HL-60 (cell line): ENCODE measurements around the gene ATP13A3.
"Not testable (repeated sequence)": the region's sequence is repeated elsewhere in the genome, so short reads cannot be mapped to it uniquely, and the experiment has no call there.

Source experiments
- DNase-seq, 2 experiments: peaks; one replicate each; pipeline ENCODE4 v3.0.0-alpha.2; 2010 to 2020; ENCODE audit warnings: low read depth in 1 of 2, low spot score in 1 of 2
- H3K27ac ChIP-seq: fragments of 250-450 bp; sonication (Bioruptor Pico); replicated peaks from 2 replicates; pipeline ENCODE4 v1.5.1; 2020; ENCODE audit warnings: mild to moderate bottlenecking, moderate library complexity
- H3K27me3 ChIP-seq: fragments of 250-450 bp; sonication (Bioruptor Pico); 2 replicates; pipeline ENCODE4 v1.5.1; 2021; ENCODE audit warnings: mild to moderate bottlenecking, moderate library complexity; ENCODE audit not compliant: insufficient read depth, poor library complexity, severe bottlenecking
- H3K4me3 ChIP-seq: replicated peaks from 2 replicates; pipeline ENCODE4 v1.5.1; 2011; ENCODE audit warnings: mild to moderate bottlenecking, control low read depth, low read length; ENCODE audit not compliant: insufficient read depth
- CTCF ChIP-seq: IDR thresholded peaks from one replicate; pipeline ENCODE4 v1.5.1; 2011; ENCODE audit warnings: low read length, control low read depth, inconsistent platforms; ENCODE audit not compliant: insufficient read depth
- GABPA ChIP-seq: IDR thresholded peaks from 2 replicates; pipeline ENCODE4 v1.6.1; 2012; ENCODE audit warnings: low read depth
- POLR2AphosphoS5 ChIP-seq: IDR thresholded peaks from 2 replicates; pipeline ENCODE4 v1.6.1; 2012; ENCODE audit warnings: low read depth
- REST ChIP-seq: IDR thresholded peaks from 2 replicates; pipeline ENCODE4 v1.6.1; 2012; ENCODE audit warnings: low read depth; ENCODE audit not compliant: insufficient replicate concordance
- SPI1 ChIP-seq: IDR thresholded peaks from 2 replicates; pipeline ENCODE4 v1.6.1; 2012; ENCODE audit warnings: low read depth, mild to moderate bottlenecking, borderline replicate concordance

ATP13A3 gene

GRCh38 chr3:194497799-194498575 is 11.2 kb upstream of the ATP13A3 start:
- Histone ChIP-seq H3K4me3 (no peak overlapping the region), H3K27me3 (no peaks in the 10 kb centered on the region)

GRCh38 chr3:194496217-194496919 is 9.6 kb upstream of the ATP13A3 start:
- TF ChIP-seq POLR2AphosphoS5 (no peak), SPI1 (no peak), REST (no peak), GABPA (no peak), CTCF (no peak)
- H3K27ac ChIP-seq = peak overlapping the region; percentile 26
- no peaks in the 10 kb centered on the region for H3K27me3 ChIP-seq
- no peak overlapping the region for H3K4me3 ChIP-seq
- DNase-seq = peak in 1 of 2 experiments; percentile 59

More at GRCh38 chr3:194497799-194498575, 11.2 kb upstream of the ATP13A3 start:
- no peak for DNase-seq
- no peak overlapping the region for H3K27ac ChIP-seq
- TF ChIP-seq SPI1 (no peak), POLR2AphosphoS5 (no peak), REST (no peak), CTCF (no peak), GABPA (no peak)

DNA sequence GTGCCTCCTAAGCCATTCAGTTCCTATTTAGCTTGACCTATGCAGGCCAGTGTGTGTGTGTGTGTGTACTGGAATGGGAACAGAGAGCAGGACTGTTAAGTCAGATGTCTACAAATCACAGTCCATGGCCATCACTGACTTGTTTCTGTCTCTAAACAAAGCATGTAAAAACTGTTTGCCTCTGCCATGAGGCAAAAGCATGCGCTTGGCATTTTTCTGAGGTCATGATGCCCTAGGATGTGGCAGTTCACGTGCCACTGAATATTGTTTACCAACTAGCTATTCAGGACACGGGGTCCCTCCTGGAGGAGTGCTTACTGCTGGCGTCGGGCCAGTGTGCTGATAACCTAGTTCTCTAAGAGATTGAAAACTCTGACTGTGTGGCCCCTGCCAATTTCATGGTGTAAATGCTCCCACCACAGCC is 8.2 kb upstream of the ATP13A3 start:
- Histone ChIP-seq H3K4me3 (no peak overlapping the region), H3K27me3 (no peaks in the 10 kb centered on the region), H3K27ac (no peak overlapping the region)
- no peak for DNase-seq
- TF ChIP-seq POLR2AphosphoS5 = no peak
- TF ChIP-seq SPI1 = no peak
- no peak for TF ChIP-seq GABPA
- no peak for TF ChIP-seq REST
- no peak for TF ChIP-seq CTCF

GRCh38 chr3:194493995-194494927 is 7.5 kb upstream of the ATP13A3 start:
- not testable (repeated sequence) for H3K27ac ChIP-seq, DNase-seq, H3K4me3 ChIP-seq, H3K27me3 ChIP-seq
